Renal cortical epithelial cell (primary cell): ENCODE results near the gene GRIN2B. TPM values are rescaled to one million over a fixed set of nuclear protein-coding genes. Genes with fewer than 3 reads are reported as not detected.
A peak's percentile ranks its signal among the peaks of the same experiment; 100 is the strongest.

Experiments
- DNase-seq: peaks from one replicate; pipeline ENCODE4 v3.0.0-alpha.2; 2011; ENCODE audit warnings: low read depth
- total RNA-seq: library from RNA; depleted of rRNA; stranded (reverse); fragments of >200 nt; gene quantifications from 2 replicates; pipeline ENCODE4 v1.2.3, GENCODE V29; 2014

Gene GRIN2B
- 0.52 and 0.89 TPM in 2 replicates for total RNA-seq

- DNase-seq: peak; percentile 68
Measured at GRCh38 chr12:13981296-13981962, at the start of gene GRIN2B. GRIN2B (minus strand) TSS chr12:13981602; CDS start chr12:13866208, 115,394 bp downstream.

- no peak for DNase-seq
Measured at GRCh38 chr12:14026537-14026936, 45.1 kb upstream of the GRIN2B start.

GRCh38 chr12:14024591-14024990 is 43.2 kb upstream of the GRIN2B start:
- no peak for DNase-seq

GRCh38 chr12:14018080-14018479 is 36.7 kb upstream of the GRIN2B start:
- no peak for DNase-seq

DNA sequence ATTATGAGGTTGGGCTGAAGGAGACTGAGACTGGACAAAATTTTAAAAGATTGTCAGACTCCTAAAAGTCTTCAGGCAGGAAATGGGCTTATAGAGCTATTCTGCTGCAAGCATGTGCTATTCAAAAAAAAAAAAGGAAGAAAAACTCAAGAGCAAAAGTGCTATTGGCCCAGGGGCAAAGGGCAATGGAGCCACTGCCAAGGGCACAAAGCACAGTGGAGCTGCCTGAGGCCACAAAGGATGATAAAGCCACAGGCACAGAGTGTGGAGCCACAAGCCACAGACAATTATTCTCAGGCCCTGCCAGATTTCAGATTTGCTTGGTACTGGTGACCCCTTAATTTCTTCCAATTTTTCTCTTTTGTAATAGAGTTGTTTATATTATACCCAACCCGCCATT is 29.6 kb upstream of the GRIN2B start:
- no peak for DNase-seq

DNA sequence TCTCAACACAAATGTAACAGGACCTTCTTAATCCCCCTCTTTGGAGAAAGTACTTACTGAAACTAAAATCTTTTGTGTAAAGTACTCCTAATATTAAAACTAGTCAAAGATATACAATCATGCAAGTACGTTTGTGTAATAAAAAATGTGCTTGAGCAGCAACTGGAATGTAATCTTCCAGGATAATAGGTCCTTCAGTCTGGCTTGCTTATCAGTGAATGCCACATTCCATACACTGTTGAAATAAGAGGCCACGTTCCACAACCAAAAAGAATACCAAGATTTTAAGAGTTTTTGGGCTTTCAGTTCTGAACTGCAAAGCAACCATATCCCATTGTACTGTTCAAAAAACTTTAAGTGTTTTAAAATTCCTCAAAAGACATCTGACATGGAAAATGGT is 26.2 kb upstream of the GRIN2B start:
- DNase-seq: no peak

GRCh38 chr12:13992585-13992984 is 11.2 kb upstream of the GRIN2B start:
- no peak for DNase-seq

DNA sequence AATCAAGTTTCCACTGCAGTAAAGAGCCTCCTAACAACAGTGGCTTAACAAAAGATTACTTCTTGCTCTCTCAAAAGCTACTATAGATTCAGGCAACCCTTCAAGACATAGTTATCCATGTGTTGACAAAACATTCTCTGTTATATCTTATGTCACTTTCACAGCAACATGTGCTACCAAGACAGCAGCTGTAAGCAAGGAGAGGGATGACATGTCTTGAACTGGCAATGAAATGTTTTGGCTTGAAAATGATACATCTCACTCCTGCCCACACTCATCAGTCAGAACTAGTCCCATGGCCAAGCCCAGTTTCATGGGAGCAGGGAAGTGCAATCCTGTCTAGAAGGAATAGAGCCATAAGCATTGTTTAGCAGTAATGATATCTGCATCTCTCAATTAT is 10.7 kb upstream of the GRIN2B start:
- no peak for DNase-seq

DNA sequence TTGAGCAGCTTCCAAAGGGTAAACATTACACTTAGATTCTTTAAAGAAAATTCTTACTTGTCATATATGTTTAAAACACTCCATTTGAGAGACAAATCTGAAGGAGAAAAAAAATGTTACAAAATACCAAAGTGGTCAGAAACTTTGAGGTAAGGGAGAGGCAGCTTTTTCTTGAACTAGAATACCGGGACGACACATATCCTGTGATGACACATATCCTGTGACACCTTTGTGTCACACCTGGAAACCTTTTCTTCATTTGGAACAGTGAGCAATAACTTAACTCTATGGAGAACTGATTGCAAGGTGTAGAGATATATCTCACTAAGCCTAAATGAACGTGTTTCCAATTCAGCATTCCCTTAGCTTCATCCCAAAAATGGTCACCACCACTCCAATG is 4.6 kb upstream of the GRIN2B start:
- DNase-seq: no peak

- peak; percentile 40 for DNase-seq
Measured at GRCh38 chr12:13981990-13982389, 588 bp upstream of the GRIN2B start.

DNA sequence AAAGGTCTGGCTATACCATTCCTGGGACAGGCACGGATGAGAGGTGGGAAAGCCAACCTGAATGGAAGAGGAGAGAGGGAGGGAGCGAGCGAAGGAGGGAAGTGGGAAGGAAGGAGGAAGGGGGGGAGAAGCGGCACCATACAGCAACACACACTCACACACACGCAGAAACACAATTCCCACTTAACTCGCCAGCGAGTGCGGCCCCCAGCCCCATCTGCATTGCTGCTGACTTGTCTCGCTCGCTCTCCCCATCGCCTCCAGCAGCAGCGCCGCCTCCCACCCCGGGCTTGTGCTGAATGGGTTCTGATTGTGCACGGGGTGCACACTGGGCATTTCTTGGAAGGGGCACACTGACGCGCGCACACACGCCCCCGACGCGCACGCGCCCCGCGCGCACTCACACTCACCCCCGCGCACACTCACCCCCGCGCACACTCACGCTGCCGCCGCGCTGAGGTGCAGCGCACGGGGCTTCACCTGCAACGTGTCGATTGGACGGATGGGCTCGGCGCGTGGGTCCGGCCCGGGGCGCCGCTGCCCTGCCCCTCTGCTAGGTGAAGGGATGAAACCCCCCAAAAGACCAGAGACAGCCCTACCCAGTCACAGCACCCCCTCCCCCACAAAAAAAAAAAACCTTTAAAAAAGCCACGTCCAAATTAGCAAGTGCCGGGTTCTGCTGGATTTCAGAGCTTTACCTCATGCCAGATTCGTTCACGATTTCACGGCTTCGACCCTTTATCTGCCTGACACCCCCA is 685 bp downstream of the GRIN2B start:
- no peak for DNase-seq

DNA sequence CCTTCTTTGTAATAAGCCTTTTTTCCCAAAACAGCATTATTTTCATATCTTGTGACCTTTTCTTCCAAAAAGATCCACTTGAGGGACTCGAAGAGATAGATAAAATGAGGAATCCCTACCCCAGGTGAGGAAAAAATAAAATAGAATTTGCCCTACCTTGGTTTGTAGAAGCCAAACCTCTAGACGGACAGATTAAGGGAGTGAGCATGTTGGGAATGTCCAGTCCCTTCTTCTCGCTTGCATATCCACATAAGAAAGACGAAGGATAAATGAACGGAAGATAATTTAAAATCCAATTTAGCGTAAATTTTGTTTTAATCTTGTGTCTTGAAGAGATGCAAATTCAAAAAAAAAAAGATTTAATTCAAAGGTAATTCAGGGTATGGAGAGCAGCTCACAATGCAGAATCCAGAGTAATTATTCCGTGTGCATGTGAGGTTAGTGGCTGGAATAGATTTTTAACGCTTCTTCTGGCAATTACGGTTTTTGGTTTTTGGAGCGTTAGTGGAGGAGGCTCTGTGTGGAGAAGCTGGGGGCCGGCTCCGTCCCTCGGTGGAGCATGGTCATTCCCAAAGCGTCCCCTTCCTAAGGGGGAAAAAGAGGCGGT is 1.5 kb downstream of the GRIN2B start:
- no peak for DNase-seq

GRCh38 chr12:13978876-13979275 is 2.5 kb downstream of the GRIN2B start:
- DNase-seq: no peak

DNA sequence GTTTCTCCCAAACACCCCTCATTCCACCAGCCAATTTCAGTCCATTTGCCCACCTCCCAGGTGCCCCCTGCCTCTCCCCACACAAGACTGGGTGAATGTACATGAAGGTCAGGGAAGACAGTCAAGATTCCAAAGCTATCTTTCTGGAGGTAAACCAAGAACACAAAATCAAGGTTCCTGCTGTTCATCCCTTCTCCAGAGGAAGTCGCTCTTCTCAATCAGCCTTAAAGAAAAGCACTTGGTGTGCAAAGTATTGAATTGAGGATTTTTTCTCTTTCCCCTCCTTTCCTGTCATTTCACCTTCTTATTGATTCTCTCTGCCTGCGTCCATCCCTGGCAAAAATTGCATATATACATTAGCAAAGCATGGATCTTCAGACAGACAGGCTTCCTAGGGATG is 4.5 kb downstream of the GRIN2B start:
- no peak for DNase-seq

- DNase-seq: peak; percentile 15
Measured at GRCh38 chr12:13976028-13976584, 5.3 kb downstream of the GRIN2B start.

- no peak for DNase-seq
Measured at GRCh38 chr12:13973996-13974395, 7.4 kb downstream of the GRIN2B start.

GRCh38 chr12:13970803-13971202 is 10.6 kb downstream of the GRIN2B start:
- no peak for DNase-seq

DNA sequence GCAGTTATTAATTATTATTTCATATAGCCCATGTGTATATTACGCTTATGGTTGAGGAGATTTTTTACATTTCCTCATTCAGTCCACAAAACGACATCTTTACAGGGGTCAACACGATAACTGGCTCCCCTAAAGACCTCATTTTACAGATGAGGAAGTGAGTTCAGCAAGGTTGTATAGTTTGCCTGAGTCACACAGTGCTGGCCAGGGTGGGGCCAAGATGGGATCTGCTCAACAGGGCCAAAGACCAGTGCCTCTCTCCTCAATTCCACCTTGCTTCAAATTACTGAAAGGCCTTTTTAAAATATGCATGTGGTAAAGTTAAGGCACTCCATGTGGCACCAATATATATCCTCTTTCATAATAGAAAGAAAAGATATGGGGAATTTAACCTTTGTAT is 13.1 kb downstream of the GRIN2B start:
- DNase-seq: no peak

- DNase-seq: no peak
Measured at GRCh38 chr12:13964666-13965065, 16.7 kb downstream of the GRIN2B start.

- DNase-seq: no peak
Measured at GRCh38 chr12:13962699-13963098, 18.7 kb downstream of the GRIN2B start.

DNA sequence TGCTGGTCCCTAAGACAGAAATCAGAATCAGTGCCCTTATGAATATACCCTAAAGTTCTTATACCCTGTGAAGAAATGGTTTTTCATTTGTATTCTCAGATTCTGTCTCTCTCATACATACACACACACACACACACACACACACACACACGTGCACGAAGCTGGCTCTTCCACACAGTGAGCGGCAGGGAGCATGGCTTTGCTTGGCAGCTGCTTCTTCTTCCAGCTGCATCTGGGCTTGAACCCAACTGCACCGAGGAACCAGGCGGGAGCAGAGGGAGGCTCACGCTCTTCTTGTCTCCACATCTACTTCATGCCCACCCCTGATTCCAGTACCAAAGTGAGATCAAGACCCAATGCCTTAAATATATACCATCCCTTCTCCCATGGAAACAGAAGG is 19.4 kb downstream of the GRIN2B start:
- no peak for DNase-seq

- no peak for DNase-seq
Measured at GRCh38 chr12:13959131-13959723, 22.2 kb downstream of the GRIN2B start.
